ENCODE measurements around the gene ZDHHC1.
A peak's percentile ranks its signal among the peaks of the same experiment; 100 is the strongest.
"Not testable (repeated sequence)": the region's sequence is repeated elsewhere in the genome, so short reads cannot be mapped to it uniquely, and the experiment has no call there.

The ZDHHC1 gene

DNA sequence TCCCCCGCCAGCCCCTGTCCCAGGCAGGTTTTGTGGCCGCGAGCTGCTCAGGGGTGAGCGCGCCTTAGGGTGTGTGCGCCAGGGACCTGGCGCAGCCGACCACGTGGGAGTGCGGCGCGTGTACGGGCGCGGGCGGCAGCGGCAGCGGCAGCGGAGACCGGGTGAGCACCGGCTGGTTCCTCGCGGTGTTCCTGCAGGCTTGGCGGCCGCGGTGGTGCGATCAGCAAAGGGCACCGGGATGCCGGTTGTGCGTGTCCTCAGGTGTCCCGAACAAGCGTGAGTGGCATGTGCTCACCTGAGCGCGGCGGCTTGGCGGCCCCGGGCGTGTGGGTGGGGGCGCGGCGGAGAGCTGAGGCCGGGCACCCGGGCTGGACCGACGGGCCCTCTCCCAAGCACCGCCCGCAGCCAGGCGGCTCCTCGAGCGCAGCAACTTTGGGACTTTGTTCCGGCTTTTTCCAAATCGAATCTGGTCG is 14.3 kb upstream of the ZDHHC1 start:
- DNase-seq: peak in 3 of 4 experiments; percentile 31 to 62 (median 49)

DNA sequence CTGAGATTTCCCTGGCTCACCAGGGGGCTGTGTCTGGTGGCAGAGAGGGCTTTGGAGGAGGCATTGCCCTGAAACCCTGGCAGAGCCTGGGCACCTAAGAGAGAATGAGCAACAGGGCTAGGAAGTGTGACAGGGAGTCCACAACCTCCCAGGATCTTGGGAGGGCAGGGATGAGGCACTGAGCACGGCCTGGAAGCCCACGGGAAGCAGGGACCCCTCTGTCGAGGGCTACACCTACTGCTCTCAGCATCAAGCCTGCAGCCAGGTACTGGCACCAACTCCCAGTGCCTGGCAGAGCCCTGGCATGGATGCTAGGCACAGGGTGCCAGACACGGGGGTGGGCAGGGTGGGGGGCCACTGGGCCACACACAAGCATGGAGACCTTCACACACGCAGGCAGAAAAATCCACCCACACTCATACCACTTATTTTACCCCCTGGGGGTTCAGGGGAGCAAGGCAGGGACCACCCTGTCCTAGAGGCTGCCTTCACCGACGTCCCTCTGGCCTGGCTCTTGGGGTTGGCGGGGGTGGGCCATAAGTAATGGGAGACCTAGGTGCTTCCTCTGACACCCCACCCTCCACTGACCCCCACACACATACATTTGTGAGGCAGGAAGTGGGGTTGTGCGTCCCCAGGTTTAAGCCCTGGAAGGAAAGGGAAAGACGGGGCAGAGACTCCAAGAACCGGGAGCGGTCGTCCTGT is 13.7 kb upstream of the ZDHHC1 start:
- no peak for DNase-seq

DNA sequence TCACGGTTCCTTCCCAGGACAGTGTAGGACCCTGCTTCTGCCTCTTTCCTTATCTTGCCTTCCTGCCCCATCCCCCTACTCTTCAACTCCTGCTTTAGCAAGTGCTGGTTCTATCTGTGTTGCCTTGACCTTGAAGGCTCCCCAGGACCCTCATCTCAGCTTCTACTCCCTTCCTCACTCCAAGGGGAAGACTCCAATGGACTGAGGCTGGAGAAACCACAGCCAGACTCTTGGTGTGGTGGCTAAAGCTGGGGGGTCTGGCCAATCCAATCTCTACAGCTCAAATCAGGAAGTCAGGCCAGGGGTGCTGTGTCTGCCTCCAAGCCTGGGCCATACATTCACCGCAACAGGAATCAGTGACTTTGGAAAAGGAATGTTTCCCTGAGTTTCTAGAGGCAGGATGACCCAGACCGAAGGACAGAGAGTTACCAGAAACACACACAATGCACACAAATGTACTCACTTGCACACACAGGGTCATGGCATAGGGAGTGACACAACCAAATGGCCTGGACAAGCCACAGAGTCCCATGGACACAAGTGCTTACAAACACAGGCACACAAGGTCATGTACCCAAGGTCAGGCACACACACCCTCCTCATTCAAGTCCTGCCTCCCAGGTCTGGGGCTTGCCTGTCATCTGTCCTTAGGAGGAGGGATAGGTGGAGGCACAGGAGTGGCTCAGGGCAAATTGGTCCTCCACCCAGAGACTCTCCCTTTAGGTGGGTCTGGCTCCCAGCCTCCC is 12.9 kb upstream of the ZDHHC1 start:
- no peak for DNase-seq

DNA sequence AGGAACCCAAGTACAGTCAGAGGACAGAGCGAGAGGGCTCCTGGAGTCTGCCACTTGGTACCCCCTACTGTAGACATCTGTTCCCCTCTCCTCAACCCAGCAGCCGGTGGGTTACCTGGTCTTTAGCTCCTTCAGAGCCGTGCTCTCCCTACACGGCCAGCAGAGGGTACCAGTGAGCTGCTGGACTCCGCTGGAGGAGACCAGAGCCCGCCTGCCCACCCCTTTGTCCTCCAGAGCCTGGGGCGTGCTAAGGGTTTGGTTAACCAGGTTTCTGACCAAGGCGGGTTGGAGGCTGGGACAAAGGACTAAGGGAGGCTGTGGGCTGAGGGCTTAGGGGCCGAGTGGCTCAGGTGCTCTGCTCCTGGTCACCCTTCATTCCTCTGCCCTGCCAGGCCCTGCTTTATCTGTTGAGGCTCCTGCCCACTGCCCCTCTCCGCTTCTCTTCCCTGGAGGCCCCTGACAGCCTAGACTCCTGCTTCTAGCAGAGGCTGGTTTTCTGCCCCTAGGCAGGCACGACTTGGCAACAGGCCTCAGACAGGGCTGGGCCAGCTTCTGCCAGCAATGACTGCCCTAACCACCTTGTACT is 12.0 kb upstream of the ZDHHC1 start:
- DNase-seq: peak; percentile 67 to 81 (median 74)

DNA sequence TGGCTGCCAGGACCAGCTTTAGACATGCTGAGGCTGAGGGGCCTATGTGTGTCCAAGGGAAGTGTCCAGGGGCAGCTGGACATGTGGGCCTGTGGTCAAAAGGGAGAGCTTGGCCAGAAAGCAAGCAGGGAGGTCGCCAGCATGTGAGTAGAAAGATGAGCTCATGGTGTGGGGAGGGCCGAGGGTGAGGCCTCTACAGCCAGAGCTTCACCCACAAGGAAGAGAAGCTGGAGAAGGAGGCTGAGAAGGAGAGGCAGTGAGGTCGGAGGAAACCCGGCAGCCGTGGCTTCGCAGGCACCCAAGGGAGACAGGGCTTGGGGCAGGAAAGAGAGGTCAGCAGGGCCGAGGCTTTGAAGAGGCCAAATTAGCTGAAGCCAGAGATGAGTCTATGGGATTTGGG is 10.7 kb upstream of the ZDHHC1 start:
- no peak for DNase-seq

DNA sequence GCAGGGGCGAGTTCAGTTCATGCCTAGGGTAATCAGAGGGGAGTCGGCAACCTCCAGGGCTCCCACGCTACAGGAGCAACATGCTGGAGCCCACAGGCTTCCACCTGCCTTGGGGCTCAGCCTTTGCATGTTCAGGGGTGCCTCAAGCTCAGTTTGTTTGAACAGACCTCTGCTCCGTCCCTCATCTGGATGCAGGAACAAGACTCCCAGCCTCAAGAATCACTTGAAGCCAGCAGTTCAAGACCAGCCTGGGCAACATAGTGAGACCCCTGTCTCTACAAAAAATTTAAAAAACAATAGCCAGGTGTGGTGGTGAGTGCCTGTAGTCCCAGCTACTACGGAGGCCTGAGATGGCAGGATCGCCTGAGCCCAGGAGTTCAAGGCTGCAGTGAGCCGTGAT is 9.7 kb upstream of the ZDHHC1 start:
- no peak for DNase-seq

DNA sequence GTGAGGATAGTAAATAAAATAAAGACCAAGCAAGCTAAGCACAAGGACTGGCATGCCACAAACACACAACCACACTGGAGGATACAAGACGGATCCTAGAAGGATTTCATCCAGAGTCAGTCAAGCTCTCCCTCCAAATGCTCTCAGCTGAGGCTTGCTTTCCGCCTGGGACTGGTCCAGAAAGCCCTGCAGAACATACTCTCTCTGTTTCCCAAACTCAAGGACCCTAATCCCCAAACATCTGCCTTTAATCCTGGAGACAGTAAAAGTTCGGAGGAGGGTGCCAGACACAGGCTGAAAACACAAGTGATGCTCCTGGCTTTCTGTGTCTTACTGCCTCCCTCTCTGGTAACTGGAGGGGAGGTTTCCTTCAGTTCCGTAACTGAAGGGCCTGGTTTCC is 9.3 kb upstream of the ZDHHC1 start:
- DNase-seq: no peak

DNA sequence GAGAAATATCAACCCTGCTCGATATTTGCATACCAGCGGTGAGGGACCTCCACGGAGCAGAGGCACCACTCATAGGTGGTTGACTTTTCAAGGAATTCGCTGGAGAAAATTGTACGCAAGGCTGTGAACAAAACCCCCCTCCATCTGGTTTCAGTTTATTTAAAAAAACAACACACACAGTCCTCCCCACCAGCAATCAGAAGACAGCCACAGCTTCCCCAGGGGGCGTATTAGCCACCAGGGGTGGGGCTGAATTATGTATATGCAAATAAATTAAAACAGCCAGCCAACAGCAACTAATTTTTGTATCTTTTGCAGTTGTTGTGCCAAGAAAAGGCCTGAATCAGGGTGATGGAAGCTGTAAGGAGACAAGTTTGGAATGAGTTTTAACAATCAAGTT is 8.8 kb upstream of the ZDHHC1 start:
- DNase-seq: no peak

DNA sequence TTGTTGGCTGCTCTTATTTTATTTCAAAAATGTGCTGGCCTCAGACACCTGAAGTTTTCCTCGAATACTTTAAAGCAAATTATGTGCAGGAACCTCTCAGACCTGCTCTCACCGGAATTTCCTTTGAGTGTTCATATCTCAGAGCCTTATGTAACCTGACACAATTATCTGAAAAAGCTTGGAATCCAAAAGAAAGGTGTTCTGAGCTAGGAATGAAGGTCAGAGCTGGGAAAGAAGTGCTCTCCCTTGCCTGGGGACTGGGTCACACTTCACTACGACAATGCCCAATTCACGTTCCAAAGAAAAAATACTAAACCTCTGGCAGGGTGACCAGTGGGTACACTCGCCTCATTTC is 8.0 kb upstream of the ZDHHC1 start:
- DNase-seq: no peak

DNA sequence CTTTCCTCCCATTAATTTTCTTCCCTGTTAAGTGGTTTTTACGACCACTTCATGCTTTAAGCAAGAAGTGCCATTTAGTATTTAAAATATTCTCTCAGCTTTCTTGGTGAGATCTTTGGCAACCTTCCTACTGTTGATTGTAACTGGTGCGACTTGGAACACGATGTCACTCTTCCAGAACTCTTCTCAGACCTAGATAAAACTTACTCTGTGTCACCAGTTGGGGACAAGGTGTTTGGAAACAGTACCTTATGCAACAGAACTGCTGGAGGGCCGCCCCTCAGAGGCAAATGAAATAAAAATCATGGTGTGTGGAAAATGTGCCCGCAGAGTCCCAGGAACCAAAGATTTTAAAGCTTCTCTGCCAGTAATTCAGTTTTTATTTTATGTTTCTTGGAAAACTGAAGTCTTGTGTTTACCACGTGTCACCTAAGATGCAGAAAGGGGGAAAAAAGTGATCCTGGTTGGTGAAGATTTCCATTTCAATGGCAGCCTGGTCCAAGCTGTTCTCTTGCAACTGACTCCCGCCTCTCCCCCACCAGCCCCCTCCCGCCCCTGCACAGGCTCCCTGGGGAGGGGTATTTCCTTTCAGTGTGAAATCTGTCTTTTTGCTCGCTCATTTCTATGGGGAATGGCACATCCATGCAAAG is 7.5 kb upstream of the ZDHHC1 start:
- no peak for DNase-seq

DNA sequence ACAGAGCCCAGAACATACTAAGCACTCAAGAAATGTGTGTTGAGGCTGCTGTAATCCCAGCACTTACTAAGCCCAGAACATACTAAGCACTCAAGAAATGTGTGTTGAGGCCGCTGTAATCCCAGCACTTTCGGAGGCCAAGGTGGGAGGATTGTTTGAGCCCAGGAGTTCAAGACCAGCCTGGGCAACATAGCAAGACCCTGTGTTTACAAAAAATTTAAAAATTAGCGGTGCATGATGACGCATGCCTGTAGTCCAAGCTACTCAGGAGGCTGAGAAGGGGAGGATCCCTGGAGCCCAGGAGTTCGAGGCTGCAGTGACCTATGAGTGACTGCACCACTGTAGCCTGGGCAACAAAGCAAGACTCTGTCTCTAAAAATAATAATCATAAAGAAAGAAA is 6.7 kb upstream of the ZDHHC1 start:
- no peak for DNase-seq

DNA sequence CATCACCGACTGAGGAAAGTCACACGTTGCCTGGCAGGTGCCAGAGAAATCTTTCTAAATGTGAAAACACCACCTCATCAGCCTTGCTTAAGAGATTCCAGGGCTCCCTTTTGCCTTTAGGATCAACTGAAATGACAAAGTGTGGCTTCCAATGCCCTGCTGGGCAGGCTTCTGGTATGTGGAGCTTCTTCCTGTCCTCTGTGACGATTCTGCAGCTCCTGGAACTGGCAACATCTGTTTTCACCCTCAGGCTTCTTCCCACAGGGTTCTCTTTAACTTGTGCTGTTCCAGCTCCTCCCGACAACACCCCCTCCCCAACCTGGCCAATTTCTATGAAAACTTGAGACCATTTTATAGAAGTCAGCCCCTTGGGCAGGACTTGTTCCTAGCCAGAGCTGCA is 4.8 kb upstream of the ZDHHC1 start:
- DNase-seq: no peak

DNA sequence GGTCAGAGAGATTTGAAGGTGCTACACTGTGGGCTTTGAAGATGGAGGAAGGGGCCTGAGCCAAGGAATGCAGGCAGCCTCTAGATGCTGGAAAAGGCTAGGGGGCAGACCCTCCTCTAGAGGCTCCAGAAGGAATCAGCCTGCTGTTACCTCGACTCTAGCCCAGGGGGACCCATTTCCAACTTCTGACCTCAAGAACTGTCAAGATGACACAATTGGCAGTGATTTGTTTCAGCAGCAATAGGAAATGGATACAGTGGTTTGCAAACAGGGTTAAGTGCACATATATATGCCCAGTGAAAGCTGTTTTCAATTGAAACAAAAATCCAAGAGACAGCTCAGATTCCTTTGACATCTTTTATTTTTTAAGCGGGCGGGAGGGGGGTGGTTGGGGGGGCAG is 3.7 kb upstream of the ZDHHC1 start:
- no peak for DNase-seq

DNA sequence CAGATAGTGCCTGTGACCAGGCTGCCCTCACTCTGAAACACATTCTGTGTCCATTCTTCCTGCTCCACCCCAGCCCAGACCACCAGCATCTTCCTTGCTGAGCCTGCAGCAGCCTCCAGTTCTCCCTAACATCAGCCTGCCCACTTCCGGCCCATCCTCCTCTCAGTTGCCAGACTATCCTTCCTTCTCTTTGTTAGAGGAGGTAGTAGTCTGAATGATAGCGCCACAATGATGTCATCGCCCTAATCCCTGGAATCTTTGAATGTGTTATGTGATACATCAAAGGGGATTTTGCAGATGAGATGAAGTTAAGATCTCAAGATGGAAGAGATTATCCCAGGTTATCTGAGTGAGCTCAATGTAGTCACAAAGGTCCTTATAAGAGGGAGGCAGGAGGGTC is 3.2 kb upstream of the ZDHHC1 start:
- no peak for DNase-seq

DNA sequence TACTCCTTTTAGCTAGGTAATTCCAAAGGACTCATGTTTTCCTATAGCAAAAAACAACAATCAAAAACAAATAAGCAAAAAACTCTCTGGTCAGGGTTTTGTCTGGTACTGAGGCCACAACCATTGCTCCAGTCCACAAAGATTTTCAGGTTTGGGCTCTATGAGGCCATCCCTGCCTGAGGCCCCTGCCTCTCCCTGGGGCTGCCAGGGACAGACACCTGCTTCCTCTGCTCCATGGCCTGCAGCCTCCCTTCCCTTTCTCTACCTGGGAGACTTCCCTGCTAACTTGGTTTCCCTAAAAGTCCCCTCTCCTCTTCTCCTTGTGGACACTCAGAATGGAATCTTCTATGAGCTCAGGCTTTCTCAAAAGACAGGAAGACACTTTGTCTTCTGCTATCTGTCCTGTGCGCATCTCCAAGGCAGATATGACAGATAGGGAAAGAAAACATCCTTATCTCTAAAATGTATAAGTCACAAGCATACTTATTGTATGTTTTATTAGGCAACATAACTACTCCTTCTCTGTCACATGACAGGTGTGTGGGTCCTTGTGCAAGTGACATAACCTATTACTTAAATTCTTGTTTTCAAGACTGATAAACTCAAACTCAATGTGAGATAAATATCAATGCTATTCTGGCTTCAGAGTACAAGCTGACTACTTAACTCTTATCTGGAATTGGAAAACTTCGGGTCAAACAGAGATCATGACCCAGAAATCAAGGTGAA is 1.2 kb upstream of the ZDHHC1 start:
- no peak for DNase-seq

DNA sequence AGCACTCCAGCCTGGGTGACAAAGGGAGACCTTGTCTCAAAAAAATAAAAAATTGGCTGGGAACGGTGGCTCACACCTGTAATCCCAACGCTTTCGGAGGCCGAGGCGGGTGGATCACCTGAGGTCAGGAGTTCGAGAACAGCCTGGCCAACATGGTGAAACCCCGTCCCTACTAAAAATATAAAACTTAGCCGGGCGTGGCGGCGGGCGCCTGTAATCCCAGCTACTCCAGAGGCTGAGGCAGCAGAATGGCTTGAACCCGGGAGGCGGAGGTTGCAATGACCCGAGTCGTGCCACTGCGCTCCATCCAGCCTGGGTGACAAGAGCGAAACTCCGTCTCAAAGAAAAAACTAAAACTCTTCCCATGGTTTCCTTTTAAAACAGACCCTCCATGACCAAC is 856 bp downstream of the ZDHHC1 start:
- not testable (repeated sequence) for DNase-seq

DNA sequence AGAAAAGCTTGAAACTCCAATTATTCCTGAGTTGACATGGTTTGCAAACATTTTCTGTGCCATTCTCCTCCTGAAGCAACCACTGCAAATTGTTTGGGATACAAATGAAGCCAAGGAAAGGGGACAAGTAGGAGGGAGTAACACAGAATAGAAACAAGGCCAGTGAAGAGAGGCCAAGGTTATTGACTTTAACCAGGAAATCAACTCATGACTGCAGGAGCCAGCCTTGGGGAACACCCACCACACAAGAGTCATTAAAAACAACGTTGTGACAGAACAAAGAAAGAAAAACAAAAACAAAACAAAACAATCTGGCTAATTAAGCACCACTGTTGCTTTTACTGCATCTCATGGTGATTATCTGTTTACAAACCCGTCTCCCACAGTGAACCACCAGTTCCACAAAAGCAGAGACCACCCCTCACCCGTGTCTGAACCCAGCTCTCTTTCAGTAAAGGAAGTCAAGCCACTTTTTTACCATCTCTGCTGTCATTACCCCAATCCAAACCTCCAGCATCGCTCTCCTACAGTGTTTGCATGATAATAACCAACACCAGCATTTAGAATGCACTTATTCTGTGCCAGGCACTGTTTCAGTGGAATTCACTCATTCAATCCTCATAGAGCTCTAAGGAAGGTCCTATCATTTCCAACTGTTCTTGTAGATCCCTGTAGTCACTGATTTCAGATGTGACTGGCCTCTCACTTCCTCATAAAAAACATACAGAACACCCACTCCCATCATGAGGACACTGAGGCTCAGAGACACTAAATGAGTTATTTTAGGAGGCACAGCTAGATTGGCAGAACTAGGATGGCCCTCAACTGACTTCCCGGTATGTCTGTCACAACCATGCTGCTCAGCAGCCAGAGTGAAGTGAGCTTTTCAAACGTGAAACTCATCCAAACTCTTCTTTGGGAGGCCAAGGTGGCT is 2.0 kb downstream of the ZDHHC1 start:
- peak; percentile 53 to 79 (median 66) for DNase-seq

DNA sequence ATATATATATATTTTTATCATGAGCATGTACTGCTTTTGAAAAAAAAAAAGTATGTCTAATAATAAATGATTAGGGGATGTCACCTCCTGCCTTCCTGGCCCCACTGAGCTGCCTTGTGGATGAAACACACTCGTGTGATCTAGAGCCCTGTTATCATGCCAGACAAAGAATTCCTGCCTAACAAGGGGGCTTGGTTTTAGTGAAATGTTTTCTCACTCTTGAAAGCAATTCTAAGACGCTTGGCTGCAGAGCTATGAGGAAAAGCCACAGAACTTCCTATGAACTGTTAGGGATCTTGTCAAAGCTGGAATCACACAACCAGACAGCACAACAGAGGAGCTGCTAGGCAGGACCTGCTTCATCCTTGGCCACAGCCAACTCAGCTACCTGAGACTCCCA is 4.0 kb downstream of the ZDHHC1 start:
- DNase-seq: no peak

DNA sequence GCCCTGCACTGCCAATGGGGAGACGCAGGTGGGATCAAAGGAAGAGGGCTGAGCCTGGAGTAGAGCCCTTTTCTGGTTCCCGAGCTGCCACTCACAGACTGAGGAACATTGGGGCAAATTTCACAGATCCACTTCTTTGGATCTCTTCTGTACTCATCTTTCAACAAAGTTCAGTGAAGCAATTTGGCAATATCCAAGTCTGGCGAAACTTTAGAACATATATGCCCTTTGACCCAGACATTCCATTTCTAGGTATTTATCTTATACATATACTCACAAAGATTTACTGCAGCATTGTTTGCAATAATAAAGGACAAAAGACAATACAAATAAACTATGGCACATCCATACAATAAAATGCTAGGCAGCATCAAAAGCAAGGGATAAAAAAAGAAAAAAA is 4.9 kb downstream of the ZDHHC1 start:
- DNase-seq: no peak

DNA sequence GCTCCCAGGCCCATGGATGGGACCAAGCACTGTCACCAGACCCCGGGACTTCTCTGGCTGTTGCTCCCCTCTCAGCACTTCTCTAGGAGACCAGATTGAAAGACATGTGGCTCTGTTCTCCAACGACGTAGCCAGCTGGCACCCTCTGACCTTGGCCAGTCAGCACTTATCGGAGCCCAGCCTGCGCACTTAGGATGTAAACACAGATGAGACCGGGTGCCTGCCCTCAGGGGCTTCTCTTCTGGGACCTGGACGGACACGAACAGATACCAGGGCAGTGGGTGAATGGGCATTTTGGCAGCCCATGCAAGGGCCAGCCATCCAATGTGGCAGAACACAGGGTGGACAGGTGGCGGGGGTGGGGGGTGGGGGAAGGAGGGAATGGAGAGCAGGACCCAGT is 6.6 kb downstream of the ZDHHC1 start:
- no peak for DNase-seq

DNA sequence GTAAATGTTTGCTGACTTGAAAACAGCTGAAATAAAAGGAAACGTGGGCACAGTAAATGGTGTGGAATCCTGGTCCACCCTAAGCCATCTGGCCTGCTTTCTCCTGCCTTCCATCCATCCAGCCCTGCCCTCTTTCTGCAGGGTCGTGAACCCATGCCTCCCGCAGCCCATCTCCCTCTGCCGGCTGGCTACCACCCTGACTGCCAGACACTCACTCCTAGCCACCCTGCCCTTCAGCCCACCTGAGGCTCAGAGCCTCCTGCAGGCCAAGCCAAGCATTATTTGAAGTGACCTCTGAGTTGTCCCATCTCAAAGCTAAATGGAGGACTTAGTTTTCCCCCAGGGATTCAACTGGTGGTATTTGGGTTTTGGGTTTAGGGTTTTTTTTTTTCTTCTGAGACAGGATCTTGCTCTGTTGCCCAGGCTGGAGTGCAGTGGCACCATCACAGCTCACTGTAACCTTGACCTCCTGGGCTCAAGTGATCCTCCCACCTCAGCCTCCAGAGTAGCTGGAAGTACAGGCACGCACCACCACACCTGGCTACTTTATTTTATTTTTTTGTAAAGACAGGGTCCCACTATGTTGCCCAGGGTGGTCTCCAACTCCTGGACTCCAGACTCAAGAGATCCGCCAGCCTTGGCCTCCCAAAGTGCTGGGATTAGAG is 8.4 kb downstream of the ZDHHC1 start:
- DNase-seq: no peak

All from suppressor macrophage (primary cell).